HEK293T (cell line): Measurements from ENCODE around the gene COL9A3.

Experiments
- BHLHE40 ChIP-seq: fragments of 450-650 bp; IDR thresholded peaks from 2 replicates; pipeline ENCODE4 v1.6.1; 2016; ENCODE audit warnings: mild to moderate bottlenecking, moderate library complexity, borderline replicate concordance
- FOXK2 ChIP-seq: fragments of 450-650 bp; IDR thresholded peaks from 2 replicates; pipeline ENCODE4 v1.6.1; 2016; ENCODE audit warnings: mild to moderate bottlenecking
- FOXM1 ChIP-seq: fragments of 450-650 bp; IDR thresholded peaks from 2 replicates; pipeline ENCODE4 v1.6.1; 2017; ENCODE audit warnings: mild to moderate bottlenecking, borderline replicate concordance
- L3MBTL2 ChIP-seq: fragments of 450-650 bp; conservative IDR thresholded peaks from 2 replicates; pipeline ENCODE4 v1.6.1; 2016; ENCODE audit warnings: mild to moderate bottlenecking
- LEF1 ChIP-seq: fragments of 450-650 bp; IDR thresholded peaks from 2 replicates; pipeline ENCODE4 v1.6.1; 2017; ENCODE audit warnings: mild to moderate bottlenecking, borderline replicate concordance
- SP1 ChIP-seq: fragments of 450-650 bp; IDR thresholded peaks from 2 replicates; pipeline ENCODE4 v1.6.1; 2017
- SUZ12 ChIP-seq: fragments of 450-650 bp; IDR thresholded peaks from 2 replicates; pipeline ENCODE4 v1.6.1; 2016; ENCODE audit warnings: mild to moderate bottlenecking
- TARDBP ChIP-seq: fragments of 450-650 bp; IDR thresholded peaks from 2 replicates; pipeline ENCODE4 v1.6.1; 2016

DNA sequence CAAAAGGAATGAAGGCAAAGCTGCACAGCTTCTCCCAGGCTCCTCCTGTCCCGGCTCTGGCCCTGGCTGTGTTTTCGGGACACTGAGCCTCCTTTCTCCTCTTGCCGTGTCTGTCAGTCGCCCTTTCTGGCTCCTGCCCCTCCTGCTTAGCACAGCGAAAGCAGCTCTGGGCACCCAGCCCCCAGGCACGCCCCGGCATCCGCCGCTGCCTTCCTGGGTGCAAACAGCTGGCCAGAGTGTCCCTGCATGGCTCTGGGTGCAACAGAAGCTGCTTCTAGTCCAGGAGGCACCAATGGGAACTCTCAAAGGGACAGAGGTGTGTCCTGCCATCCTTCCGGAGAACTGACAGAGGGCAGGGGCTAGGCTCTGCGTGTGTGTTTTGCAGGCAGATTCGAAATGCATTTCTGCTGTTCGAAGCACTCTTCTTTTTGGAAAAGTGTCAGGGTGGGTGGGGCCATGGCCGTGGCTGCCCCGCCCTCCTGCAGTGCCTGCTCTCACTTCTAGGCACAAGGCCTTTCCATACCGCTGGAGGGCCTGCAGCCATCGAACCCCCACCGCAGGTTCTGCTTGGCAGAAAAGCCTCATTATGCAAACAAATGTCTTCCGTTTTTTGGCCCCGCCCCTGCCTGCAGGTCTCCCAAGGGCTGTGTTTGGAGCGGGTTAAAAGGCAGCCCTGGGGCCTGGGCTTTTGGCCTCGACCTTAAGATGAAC lies 15.5 kb downstream of the COL9A3 start:
- no peak for TF ChIP-seq FOXK2
- no peak for TF ChIP-seq BHLHE40
- no peak for TF ChIP-seq TARDBP
- TF ChIP-seq SP1 = no peak
- no peak for TF ChIP-seq SUZ12
- TF ChIP-seq L3MBTL2 = no peak
- no peak for TF ChIP-seq FOXM1
- no peak for TF ChIP-seq LEF1
